Colonic mucosa (tissue), 4 donors: ENCODE data around the gene HDAC6. TPM values are rescaled to one million over a fixed set of nuclear protein-coding genes. Genes with fewer than 3 reads are reported as not detected.

Experiments used
- DNase-seq: peaks from one replicate; pipeline ENCODE4 v3.0.0-alpha.2; 2020
- H3K27ac ChIP-seq: fragments of 200-600 bp; one replicate; pipeline ENCODE4 v1.8.0; 2021
- H3K27me3 ChIP-seq: fragments of 200-600 bp; one replicate; pipeline ENCODE4 v1.8.0; 2021
- H3K36me3 ChIP-seq: fragments of 200-600 bp; one replicate; pipeline ENCODE4 v1.8.0; 2021
- H3K4me1 ChIP-seq: fragments of 200-600 bp; one replicate; pipeline ENCODE4 v1.8.0; 2021; ENCODE audit warnings: mild to moderate bottlenecking
- H3K4me3 ChIP-seq: fragments of 200-600 bp; one replicate; pipeline ENCODE4 v1.8.0; 2021
- H3K9ac ChIP-seq, 2 donors: one replicate each; pipeline ENCODE4 v1.7.0; 2013; ENCODE audit warnings: control low read depth in 2 of 2, low read depth in 2 of 2, low read length in 2 of 2
- H3K9me3 ChIP-seq: fragments of 200-600 bp; one replicate; pipeline ENCODE4 v1.8.0; 2021
- intact Hi-C: fragments of 100-400 bp; cut with DNase I; formaldehyde crosslinking; loops from one replicate; pipeline ENCODE4 v1.14.1; 2022
- total RNA-seq, 2 donors: library from RNA; stranded (reverse); fragmentation: NEBNext Ultra II Directional in 1 of 2; extraction: Animal tissue kit (Norgen Biotek cat#: 25700) in 1 of 2; gene quantifications; one replicate each; pipeline ENCODE4 v1.2.1, GENCODE V29; 2021
- TF ChIP-seq, protein P1 (sequence below): fragments of 200-600 bp; IDR thresholded peaks from one replicate; pipeline ENCODE4 v1.8.0; 2022; ENCODE audit warnings: antibody characterized with exemption, mild to moderate bottlenecking
- donor health status: healthy.
- donor health status: DM: no; HTN: no; CAD: no.
- donor health status: DM: no; HTN: no; CAD: no.

HDAC6 gene
- total RNA-seq, 2 donors from 2014 or later = 66.2 to 71.5 TPM

DNA sequence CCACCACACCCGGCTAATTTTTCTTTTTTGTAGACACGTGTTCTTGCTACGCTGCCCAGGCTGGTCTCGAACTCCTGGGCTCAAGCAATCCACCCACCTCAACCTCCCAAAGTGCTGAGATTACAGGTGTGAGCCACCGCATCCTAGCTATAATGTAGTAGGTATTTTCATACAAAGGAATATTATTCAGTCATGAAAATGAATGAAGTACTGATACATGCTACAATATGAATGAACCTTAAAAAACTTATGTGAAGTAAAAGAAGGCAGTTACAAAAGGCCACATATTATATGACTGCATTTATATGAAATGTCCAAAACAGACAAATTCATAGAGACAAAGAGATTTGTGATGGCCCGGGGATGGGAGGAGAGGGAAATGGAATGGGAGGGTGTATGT, 20.2 kb upstream of the HDAC6 start:
- H3K4me1 ChIP-seq = no peaks in the 10 kb centered on the region
- TF ChIP-seq, protein P1, sequence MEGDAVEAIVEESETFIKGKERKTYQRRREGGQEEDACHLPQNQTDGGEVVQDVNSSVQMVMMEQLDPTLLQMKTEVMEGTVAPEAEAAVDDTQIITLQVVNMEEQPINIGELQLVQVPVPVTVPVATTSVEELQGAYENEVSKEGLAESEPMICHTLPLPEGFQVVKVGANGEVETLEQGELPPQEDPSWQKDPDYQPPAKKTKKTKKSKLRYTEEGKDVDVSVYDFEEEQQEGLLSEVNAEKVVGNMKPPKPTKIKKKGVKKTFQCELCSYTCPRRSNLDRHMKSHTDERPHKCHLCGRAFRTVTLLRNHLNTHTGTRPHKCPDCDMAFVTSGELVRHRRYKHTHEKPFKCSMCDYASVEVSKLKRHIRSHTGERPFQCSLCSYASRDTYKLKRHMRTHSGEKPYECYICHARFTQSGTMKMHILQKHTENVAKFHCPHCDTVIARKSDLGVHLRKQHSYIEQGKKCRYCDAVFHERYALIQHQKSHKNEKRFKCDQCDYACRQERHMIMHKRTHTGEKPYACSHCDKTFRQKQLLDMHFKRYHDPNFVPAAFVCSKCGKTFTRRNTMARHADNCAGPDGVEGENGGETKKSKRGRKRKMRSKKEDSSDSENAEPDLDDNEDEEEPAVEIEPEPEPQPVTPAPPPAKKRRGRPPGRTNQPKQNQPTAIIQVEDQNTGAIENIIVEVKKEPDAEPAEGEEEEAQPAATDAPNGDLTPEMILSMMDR = no peak
- no peaks in the 10 kb centered on the region for H3K36me3 ChIP-seq
- DNase-seq = no peak
- H3K4me3 ChIP-seq = no peak overlapping the region
- intact Hi-C loops = no loop called here
- H3K27me3 ChIP-seq = no peaks in the 10 kb centered on the region
- no peak overlapping the region for H3K9ac ChIP-seq
- no peak overlapping the region for H3K27ac ChIP-seq
- H3K9me3 ChIP-seq = no peaks in the 10 kb centered on the region

GRCh38 chrX:48782216-48782615, 19.7 kb upstream of the HDAC6 start:
- H3K27me3 ChIP-seq = no peaks in the 10 kb centered on the region
- H3K36me3 ChIP-seq = no peaks in the 10 kb centered on the region
- H3K27ac ChIP-seq = no peak overlapping the region
- H3K9ac ChIP-seq = no peak overlapping the region
- TF ChIP-seq, protein P1 = no peak
- H3K9me3 ChIP-seq = no peaks in the 10 kb centered on the region
- DNase-seq = no peak
- H3K4me3 ChIP-seq = no peak overlapping the region
- no peaks in the 10 kb centered on the region for H3K4me1 ChIP-seq
- intact Hi-C loops = no loop called here

DNA sequence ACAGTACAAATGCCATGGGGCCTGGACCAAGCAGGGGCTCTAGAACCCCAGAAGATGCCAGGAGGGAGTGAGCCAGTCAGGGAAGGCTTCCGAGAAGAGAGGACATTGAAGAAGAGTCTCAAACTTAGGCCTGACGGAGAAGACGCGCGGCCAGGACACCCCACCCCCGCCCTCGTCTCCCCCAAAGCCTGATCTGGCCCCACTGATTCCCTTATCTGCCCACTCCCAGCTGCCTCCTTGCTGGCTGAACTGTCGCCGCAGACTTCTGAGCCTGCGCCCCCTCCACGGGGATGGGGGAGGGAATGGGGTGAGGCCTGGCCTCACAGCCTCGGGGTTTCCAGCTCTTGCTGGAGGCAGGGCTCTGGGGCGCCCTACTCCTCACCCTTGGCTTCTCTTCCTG, 19.1 kb upstream of the HDAC6 start:
- TF ChIP-seq, protein P1 = no peak

GRCh38 chrX:48784726-48785125, 17.1 kb upstream of the HDAC6 start:
- TF ChIP-seq, protein P1 = no peak
- Histone ChIP-seq H3K36me3 (no peaks in the 10 kb centered on the region), H3K4me1 (no peaks in the 10 kb centered on the region), H3K9ac (no peak overlapping the region), H3K9me3 (no peaks in the 10 kb centered on the region), H3K27me3 (peaks cover 4% of the 10 kb centered on the region), H3K27ac (no peak overlapping the region), H3K4me3 (no peak overlapping the region)
- DNase-seq = no peak
- intact Hi-C loops = no loop called here

More for the DNA sequence above, 19.1 kb upstream of the HDAC6 start:
- intact Hi-C loops = no loop called here
- H3K4me3 ChIP-seq = no peak overlapping the region
- no peaks in the 10 kb centered on the region for H3K36me3 ChIP-seq
- H3K9ac ChIP-seq = no peak overlapping the region
- H3K4me1 ChIP-seq = no peaks in the 10 kb centered on the region
- peaks cover 4% of the 10 kb centered on the region for H3K27me3 ChIP-seq
- DNase-seq = no peak
- no peaks in the 10 kb centered on the region for H3K9me3 ChIP-seq
- H3K27ac ChIP-seq = no peak overlapping the region

DNA sequence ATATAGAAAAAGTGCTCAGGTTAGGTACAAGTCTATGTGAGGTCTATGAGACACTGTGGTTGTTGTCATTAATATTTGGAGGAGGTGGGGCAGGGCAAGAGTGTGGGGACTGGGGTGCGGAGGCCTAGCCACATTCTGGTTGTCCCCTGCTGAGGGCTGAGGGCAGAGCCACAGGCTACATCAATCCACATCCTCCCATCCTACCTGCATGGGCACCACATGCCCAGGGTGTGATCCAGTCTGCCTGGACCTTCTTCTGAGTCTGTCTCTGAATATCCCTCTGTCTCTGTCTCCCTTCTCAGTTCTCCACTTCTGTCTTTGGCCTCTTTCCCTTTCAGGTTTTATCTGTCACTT, 16.7 kb upstream of the HDAC6 start:
- Histone ChIP-seq H3K9ac (no peak overlapping the region), H3K36me3 (no peaks in the 10 kb centered on the region), H3K9me3 (no peaks in the 10 kb centered on the region), H3K4me1 (no peaks in the 10 kb centered on the region), H3K27ac (no peak overlapping the region), H3K4me3 (no peak overlapping the region), H3K27me3 (peaks cover 4% of the 10 kb centered on the region)
- intact Hi-C loops = no loop called here
- no peak for DNase-seq
- TF ChIP-seq, protein P1 = no peak
